ENCODE data around the gene ASIC5.

The ASIC5 gene

GRCh38 chr4:155781249-155781831, 84.7 kb downstream of the ASIC5 start:
- Histone ChIP-seq H3K4me3 (ENCODE audit: low read depth, low read length) (no peak overlapping the region), H3K9me3 (ENCODE audit: control insufficient read depth, insufficient read depth, low read depth, low read length) (no peaks in the 10 kb centered on the region), H3K4me1 (ENCODE audit: control insufficient read depth, insufficient read depth, low read length) (no peaks in the 10 kb centered on the region), H3K36me3 (ENCODE audit: control insufficient read depth in 2 of 2, insufficient read depth in 1 of 2, low read length in 2 of 2) (peaks cover 3 to 7% of the 10 kb centered on the region in 2 experiments; a peak in 1 of 3 replicates), H3K27ac (ENCODE audit: extremely low read depth, low read depth, low read length) (no peak overlapping the region)
- ChIA-PET CTCF (interaction anchor here (0.5 to 1.3 kb wide), 2 partner anchors 11 to 122 kb away, joined by 3 to 4 read pairs; no protein-coding TSS in a partner anchor), POLR2A (no interaction called here)
- no peak for TF ChIP-seq ZNF610 (tag by site-specific recombination; IDR thresholded peaks at IDR 0.05; ENCODE audit: borderline replicate concordance)
- no peak for TF ChIP-seq ZNF280C (tag by site-specific recombination; IDR thresholded peaks at IDR 0.05)
- TF ChIP-seq ZNF513 (tag by site-specific recombination; IDR thresholded peaks at IDR 0.05) = no peak
- no peak for TF ChIP-seq CTCF (tag by site-specific recombination; IDR thresholded peaks at IDR 0.05)
- TF ChIP-seq ZBTB7A (tag by site-specific recombination; IDR thresholded peaks at IDR 0.05; ENCODE audit: low read depth) = no peak
- no peak for TF ChIP-seq ZFP3 (tag by site-specific recombination; IDR thresholded peaks at IDR 0.05; ENCODE audit: low read depth)
- no peak for TF ChIP-seq ZNF521 (tag by site-specific recombination; IDR thresholded peaks at IDR 0.05)
- no peak for TF ChIP-seq ZNF112 (tag by site-specific recombination; IDR thresholded peaks at IDR 0.05)
- no peak for TF ChIP-seq ZNF473 (tag by site-specific recombination; IDR thresholded peaks at IDR 0.05)
- no peak for TF ChIP-seq ZNF10 (tag by site-specific recombination; IDR thresholded peaks at IDR 0.05)
- TF ChIP-seq ZBTB1 (tag by site-specific recombination; IDR thresholded peaks at IDR 0.05) = no peak
- TF ChIP-seq ZNF660 (tag by site-specific recombination; IDR thresholded peaks at IDR 0.05) = no peak
- TF ChIP-seq ZNF48 (tag by site-specific recombination; IDR thresholded peaks at IDR 0.05) = no peak
- TF ChIP-seq ZNF248 (tag by site-specific recombination; IDR thresholded peaks at IDR 0.05) = no peak
- no peak for TF ChIP-seq FEZF1 (tag by site-specific recombination; IDR thresholded peaks at IDR 0.05)
- no peak for TF ChIP-seq AEBP2 (tag by site-specific recombination; IDR thresholded peaks at IDR 0.05; ENCODE audit: borderline replicate concordance)

GRCh38 chr4:155780775-155781174, 85.3 kb downstream of the ASIC5 start:
- TF ChIP-seq ZNF561 (tag by site-specific recombination; IDR thresholded peaks at IDR 0.05; ENCODE audit: borderline replicate concordance) = no peak
- no peak for TF ChIP-seq ZNF398 (tag by site-specific recombination; IDR thresholded peaks at IDR 0.05)
- no peak for TF ChIP-seq ZNF175 (tag by site-specific recombination; IDR thresholded peaks at IDR 0.05)
- TF ChIP-seq ZNF146 (tag by site-specific recombination; IDR thresholded peaks at IDR 0.05) = no peak
- TF ChIP-seq ZNF341 (tag by site-specific recombination; IDR thresholded peaks at IDR 0.05; ENCODE audit: low read depth) = no peak
- TF ChIP-seq ZNF350 (tag by site-specific recombination; IDR thresholded peaks at IDR 0.05) = no peak
- TF ChIP-seq ZNF16 (tag by site-specific recombination; IDR thresholded peaks at IDR 0.05; ENCODE audit: low read depth) = no peak
- no peak for TF ChIP-seq ZBTB17 (tag by site-specific recombination; IDR thresholded peaks at IDR 0.05)
- TF ChIP-seq KLF9 (tag by site-specific recombination; IDR thresholded peaks at IDR 0.05; ENCODE audit: low read depth) = no peak
- no peak for TF ChIP-seq RBAK (tag by site-specific recombination; IDR thresholded peaks at IDR 0.05)
- no peak for TF ChIP-seq ZNF560 (tag by site-specific recombination; IDR thresholded peaks at IDR 0.05; ENCODE audit: borderline replicate concordance)
- no peaks in the 10 kb centered on the region for H3K9me3 ChIP-seq (ENCODE audit: control insufficient read depth, insufficient read depth, low read depth, low read length)
- no peak overlapping the region for H3K27ac ChIP-seq (ENCODE audit: extremely low read depth, low read depth, low read length)
- peaks cover 3 to 7% of the 10 kb centered on the region in 2 experiments; a peak in 1 of 3 replicates for H3K36me3 ChIP-seq (ENCODE audit: control insufficient read depth in 2 of 2, insufficient read depth in 1 of 2, low read length in 2 of 2)
- no peak overlapping the region for H3K4me3 ChIP-seq (ENCODE audit: low read depth, low read length)
- ChIA-PET CTCF (interaction anchor here (0.5 to 1.3 kb wide), 3 partner anchors 11 to 122 kb away, joined by 3 to 4 read pairs (median 3); no protein-coding TSS in a partner anchor), POLR2A (no interaction called here)
- no peaks in the 10 kb centered on the region for H3K4me1 ChIP-seq (ENCODE audit: control insufficient read depth, insufficient read depth, low read length)

Measured in HEK293 (cell line).